Mammary epithelial cell (primary cell): ENCODE measurements around the gene CYB561.

ENCODE experiments used
- CTCF ChIP-seq, 2 donors: IDR thresholded peaks in 1 of 2; conservative IDR thresholded peaks in 1 of 2; 2 replicates each; pipeline ENCODE4 v1.5.1; 2011 to 2012; ENCODE audit warnings: inconsistent platforms in 2 of 2, low read length in 2 of 2, mild to moderate bottlenecking in 2 of 2, control low read depth in 1 of 2, low read depth in 1 of 2; ENCODE audit not compliant: insufficient read depth in 1 of 2; ENCODE audit errors: extremely low read depth in 1 of 2
- EZH2 ChIP-seq: IDR thresholded peaks from 2 replicates; pipeline ENCODE4 v1.6.1; 2012; ENCODE audit warnings: low read length, inconsistent platforms, borderline replicate concordance

DNA sequence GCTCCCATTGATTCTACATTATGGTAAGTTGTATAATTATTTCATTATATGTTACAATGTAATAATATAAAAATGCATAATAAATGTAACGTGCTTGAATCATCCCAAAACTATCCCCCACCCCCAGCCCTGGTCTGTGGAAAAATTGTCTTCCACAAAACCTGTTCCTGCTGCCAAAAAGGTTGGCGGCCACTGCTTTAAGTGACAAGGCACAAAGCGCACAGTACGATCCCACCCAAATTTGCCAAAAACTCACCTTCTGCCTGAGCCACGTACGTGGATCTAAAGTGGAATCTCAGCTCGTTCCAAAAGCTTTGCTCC lies 14.5 kb downstream of the CYB561 start:
- TF ChIP-seq EZH2 = no peak
- TF ChIP-seq CTCF (conservative IDR thresholded peaks at IDR 0.05 in 1 of 2, IDR thresholded peaks at IDR 0.05 in 1 of 2; ENCODE audit: extremely low read depth in 1 of 2, insufficient read depth in 1 of 2, low read depth in 1 of 2, low read length in 2 of 2) = no peak
